Measurements from ENCODE around the gene SLC25A19.

GRCh38 chr17:75262112-75262606, 27.1 kb downstream of the SLC25A19 start:
- TF ChIP-seq CTCF (IDR thresholded peaks at IDR 0.05) (no peak), POLR2A (IDR thresholded peaks at IDR 0.05) (no peak)

Data from uterus (tissue), 2 donors.